ENCODE data around the gene KRTAP10-5. TPM values are rescaled to one million over a fixed set of nuclear protein-coding genes. Genes with fewer than 3 reads are reported as not detected.
A peak's percentile ranks its signal among the peaks of the same experiment; 100 is the strongest.

Gene KRTAP10-5
- total RNA-seq, 1 experiment from 2014 or later: not detected

GRCh38 chr21:44593598-44594405, 13.4 kb upstream of the KRTAP10-5 start:
- Mint-ChIP-seq H3K27me3 (ENCODE audit: low read depth) (no peaks in the 10 kb centered on the region; the same call in 1 of the 2 replicates), H3K4me3 (no peak overlapping the region), H3K27ac (peak overlapping the region; percentile 6), H3K4me1 (peaks cover 41% of the 10 kb centered on the region), H3K36me3 (no peaks in the 10 kb centered on the region), H3K9me3 (0 out of 2 replicates have a peak, but pooled peaks cover 3% of the 10 kb centered on the region)
- ChIA-PET POLR2A (interaction anchor here (0.8 kb wide), 1 partner anchor 41 kb away, joined by 4 read pairs; no protein-coding TSS in a partner anchor), CTCF (no interaction called here)
- DNase-seq (ENCODE audit: low spot score) (no peak), ATAC-seq (peak; percentile 31)
- TF ChIP-seq CREB1 (CRISPR knock-in tag; IDR thresholded peaks at IDR 0.05) (no peak), OVOL2 (CRISPR knock-in tag; IDR thresholded peaks at IDR 0.05; ENCODE audit: borderline replicate concordance) (no peak), ZNF416 (CRISPR knock-in tag; IDR thresholded peaks at IDR 0.05) (no peak), CREM (CRISPR knock-in tag; IDR thresholded peaks at IDR 0.05) (no peak), TP53 (CRISPR knock-in tag; IDR thresholded peaks at IDR 0.05) (no peak), JAZF1 (CRISPR knock-in tag; IDR thresholded peaks at IDR 0.05) (no peak), SMAD3 (CRISPR knock-in tag; IDR thresholded peaks at IDR 0.05; ENCODE audit: borderline replicate concordance) (no peak), ZNF425 (CRISPR knock-in tag; conservative IDR thresholded peaks at IDR 0.05) (no peak), NR1H2 (CRISPR knock-in tag; IDR thresholded peaks at IDR 0.05) (no peak), ATF6 (CRISPR knock-in tag; IDR thresholded peaks at IDR 0.05) (no peak), NFATC4 (CRISPR knock-in tag; IDR thresholded peaks at IDR 0.05) (no peak), ESRRA (CRISPR knock-in tag; IDR thresholded peaks at IDR 0.05; ENCODE audit: borderline replicate concordance) (no peak), ZNF671 (CRISPR knock-in tag; IDR thresholded peaks at IDR 0.05) (no peak), E2F5 (CRISPR knock-in tag; IDR thresholded peaks at IDR 0.05) (no peak), ELF4 (CRISPR knock-in tag; IDR thresholded peaks at IDR 0.05; ENCODE audit: low read depth) (no peak), ARID4B (CRISPR knock-in tag; IDR thresholded peaks at IDR 0.05; ENCODE audit: borderline replicate concordance) (no peak)
- TF ChIP-seq, protein P1, sequence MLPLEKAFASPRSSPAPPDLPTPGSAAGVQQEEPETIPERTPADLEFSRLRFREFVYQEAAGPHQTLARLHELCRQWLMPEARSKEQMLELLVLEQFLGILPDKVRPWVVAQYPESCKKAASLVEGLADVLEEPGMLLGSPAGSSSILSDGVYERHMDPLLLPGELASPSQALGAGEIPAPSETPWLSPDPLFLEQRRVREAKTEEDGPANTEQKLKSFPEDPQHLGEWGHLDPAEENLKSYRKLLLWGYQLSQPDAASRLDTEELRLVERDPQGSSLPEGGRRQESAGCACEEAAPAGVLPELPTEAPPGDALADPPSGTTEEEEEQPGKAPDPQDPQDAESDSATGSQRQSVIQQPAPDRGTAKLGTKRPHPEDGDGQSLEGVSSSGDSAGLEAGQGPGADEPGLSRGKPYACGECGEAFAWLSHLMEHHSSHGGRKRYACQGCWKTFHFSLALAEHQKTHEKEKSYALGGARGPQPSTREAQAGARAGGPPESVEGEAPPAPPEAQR (CRISPR knock-in tag; IDR thresholded peaks at IDR 0.05): no peak
- TF ChIP-seq, protein P2, sequence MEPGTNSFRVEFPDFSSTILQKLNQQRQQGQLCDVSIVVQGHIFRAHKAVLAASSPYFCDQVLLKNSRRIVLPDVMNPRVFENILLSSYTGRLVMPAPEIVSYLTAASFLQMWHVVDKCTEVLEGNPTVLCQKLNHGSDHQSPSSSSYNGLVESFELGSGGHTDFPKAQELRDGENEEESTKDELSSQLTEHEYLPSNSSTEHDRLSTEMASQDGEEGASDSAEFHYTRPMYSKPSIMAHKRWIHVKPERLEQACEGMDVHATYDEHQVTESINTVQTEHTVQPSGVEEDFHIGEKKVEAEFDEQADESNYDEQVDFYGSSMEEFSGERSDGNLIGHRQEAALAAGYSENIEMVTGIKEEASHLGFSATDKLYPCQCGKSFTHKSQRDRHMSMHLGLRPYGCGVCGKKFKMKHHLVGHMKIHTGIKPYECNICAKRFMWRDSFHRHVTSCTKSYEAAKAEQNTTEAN (CRISPR knock-in tag; IDR thresholded peaks at IDR 0.05): no peak
- TF ChIP-seq, protein P3, sequence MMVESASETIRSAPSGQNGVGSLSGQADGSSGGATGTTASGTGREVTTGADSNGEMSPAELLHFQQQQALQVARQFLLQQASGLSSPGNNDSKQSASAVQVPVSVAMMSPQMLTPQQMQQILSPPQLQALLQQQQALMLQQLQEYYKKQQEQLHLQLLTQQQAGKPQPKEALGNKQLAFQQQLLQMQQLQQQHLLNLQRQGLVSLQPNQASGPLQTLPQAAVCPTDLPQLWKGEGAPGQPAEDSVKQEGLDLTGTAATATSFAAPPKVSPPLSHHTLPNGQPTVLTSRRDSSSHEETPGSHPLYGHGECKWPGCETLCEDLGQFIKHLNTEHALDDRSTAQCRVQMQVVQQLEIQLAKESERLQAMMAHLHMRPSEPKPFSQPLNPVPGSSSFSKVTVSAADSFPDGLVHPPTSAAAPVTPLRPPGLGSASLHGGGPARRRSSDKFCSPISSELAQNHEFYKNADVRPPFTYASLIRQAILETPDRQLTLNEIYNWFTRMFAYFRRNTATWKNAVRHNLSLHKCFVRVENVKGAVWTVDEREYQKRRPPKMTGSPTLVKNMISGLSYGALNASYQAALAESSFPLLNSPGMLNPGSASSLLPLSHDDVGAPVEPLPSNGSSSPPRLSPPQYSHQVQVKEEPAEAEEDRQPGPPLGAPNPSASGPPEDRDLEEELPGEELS (CRISPR knock-in tag; IDR thresholded peaks at IDR 0.05): no peak
- TF ChIP-seq, protein P4, sequence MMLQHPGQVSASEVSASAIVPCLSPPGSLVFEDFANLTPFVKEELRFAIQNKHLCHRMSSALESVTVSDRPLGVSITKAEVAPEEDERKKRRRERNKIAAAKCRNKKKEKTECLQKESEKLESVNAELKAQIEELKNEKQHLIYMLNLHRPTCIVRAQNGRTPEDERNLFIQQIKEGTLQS (CRISPR knock-in tag; conservative IDR thresholded peaks at IDR 0.05): no peak
